K562 (cell line): ENCODE data around the gene B3GAT3.

ENCODE experiments used
- CHCHD3 ChIP-seq: fragments of 250-450 bp; sonication (Bioruptor Pico); IDR thresholded peaks from 2 replicates; pipeline ENCODE4 v2.1.2; 2022; ENCODE audit warnings: mild to moderate bottlenecking
- RAD21 ChIP-seq, 2 experiments: fragments of 250-450 bp in 1 of 2; fragments of 450-650 bp in 1 of 2; sonication (Bioruptor Pico) in 1 of 2; formaldehyde crosslinking in 1 of 2; IDR thresholded peaks in 1 of 2; conservative IDR thresholded peaks in 1 of 2; 2 replicates each; pipeline versions ENCODE4 v1.4.0 to v1.8.0; 2020 to 2022; ENCODE audit warnings: mild to moderate bottlenecking in 2 of 2, moderate library complexity in 1 of 2
- TF ChIP-seq, protein P1 (sequence below): fragments of 450-650 bp; formaldehyde crosslinking; IDR thresholded peaks from 2 replicates; pipeline ENCODE4 v1.4.0; 2022; ENCODE audit warnings: mild to moderate bottlenecking, moderate library complexity

DNA sequence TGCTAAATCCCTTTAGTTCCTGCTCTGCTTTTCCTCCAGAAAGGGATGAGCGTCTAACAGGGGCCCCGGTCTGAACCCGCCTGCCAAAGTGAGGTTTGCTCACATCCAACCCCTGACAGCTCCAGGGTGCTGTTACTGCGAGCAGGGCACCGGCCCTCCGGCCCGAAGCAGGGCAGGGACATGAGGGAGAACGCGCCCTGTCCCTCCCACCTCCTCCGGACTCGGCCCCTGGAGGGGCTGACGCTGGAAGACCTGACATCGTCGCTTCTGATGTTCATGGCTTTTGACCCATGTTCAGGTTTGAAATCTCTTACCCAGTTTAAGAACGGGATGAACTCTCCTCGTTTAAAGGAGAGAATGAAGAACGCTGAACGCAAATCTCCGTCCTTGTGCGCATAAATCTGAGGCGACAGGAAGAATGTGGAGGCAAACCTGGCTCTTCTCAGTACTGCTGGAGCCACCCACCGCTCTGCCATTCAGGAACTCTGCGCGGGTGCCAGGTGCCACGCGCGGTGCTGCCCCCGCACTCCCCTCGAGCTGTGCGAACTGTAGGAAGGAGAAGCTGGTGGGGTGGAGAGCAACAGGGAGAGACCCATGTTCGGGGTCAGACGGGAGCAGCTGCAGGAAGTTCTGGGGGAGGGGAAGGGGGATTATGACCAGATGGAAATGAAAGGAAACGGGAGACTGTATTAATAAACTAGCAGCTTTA, 47.3 kb downstream of the B3GAT3 start:
- TF ChIP-seq, protein P1, sequence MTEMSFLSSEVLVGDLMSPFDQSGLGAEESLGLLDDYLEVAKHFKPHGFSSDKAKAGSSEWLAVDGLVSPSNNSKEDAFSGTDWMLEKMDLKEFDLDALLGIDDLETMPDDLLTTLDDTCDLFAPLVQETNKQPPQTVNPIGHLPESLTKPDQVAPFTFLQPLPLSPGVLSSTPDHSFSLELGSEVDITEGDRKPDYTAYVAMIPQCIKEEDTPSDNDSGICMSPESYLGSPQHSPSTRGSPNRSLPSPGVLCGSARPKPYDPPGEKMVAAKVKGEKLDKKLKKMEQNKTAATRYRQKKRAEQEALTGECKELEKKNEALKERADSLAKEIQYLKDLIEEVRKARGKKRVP: peak; percentile 30; the same call in 1 of the 2 replicates
- TF ChIP-seq RAD21 (CRISPR knock-in tag; conservative IDR thresholded peaks at IDR 0.05 in 1 of 2, IDR thresholded peaks at IDR 0.05 in 1 of 2) (no peak), CHCHD3 (CRISPR knock-in tag) (no peak)
